HL-60/S4 treated with retinoic acid at 250 ng/mL for 4 days and 3 days (cell line): Measurements from ENCODE around the gene USP4.
"Not testable (repeated sequence)": the region's sequence is repeated elsewhere in the genome, so short reads cannot be mapped to it uniquely, and the experiment has no call there.

Experiments
- in situ Hi-C: fragments of 300-500 bp; cut with MboI; formaldehyde crosslinking; loops from 2 replicates; pipeline ENCODE4 v1.7.0; 2022; ENCODE audit warnings: low sequenced_read_pairs

The USP4 gene, protein sequence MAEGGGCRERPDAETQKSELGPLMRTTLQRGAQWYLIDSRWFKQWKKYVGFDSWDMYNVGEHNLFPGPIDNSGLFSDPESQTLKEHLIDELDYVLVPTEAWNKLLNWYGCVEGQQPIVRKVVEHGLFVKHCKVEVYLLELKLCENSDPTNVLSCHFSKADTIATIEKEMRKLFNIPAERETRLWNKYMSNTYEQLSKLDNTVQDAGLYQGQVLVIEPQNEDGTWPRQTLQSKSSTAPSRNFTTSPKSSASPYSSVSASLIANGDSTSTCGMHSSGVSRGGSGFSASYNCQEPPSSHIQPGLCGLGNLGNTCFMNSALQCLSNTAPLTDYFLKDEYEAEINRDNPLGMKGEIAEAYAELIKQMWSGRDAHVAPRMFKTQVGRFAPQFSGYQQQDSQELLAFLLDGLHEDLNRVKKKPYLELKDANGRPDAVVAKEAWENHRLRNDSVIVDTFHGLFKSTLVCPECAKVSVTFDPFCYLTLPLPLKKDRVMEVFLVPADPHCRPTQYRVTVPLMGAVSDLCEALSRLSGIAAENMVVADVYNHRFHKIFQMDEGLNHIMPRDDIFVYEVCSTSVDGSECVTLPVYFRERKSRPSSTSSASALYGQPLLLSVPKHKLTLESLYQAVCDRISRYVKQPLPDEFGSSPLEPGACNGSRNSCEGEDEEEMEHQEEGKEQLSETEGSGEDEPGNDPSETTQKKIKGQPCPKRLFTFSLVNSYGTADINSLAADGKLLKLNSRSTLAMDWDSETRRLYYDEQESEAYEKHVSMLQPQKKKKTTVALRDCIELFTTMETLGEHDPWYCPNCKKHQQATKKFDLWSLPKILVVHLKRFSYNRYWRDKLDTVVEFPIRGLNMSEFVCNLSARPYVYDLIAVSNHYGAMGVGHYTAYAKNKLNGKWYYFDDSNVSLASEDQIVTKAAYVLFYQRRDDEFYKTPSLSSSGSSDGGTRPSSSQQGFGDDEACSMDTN

GRCh38 chr3:49339941-49340800 lies at the start of gene USP4:
Gene USP4 (minus strand): TSS chr3:49340053. CDS start chr3:49340024, 29 bp downstream.
- in situ Hi-C loops: loop anchor here (10.0 kb wide), 1 partner anchor 85 kb away; the partner anchor contains the start of genes AMT and NICN1

GRCh38 chr3:49389297-49389696 lies 49.4 kb upstream of the USP4 start:
- in situ Hi-C loops: no loop called here

GRCh38 chr3:49388289-49388820 lies 48.5 kb upstream of the USP4 start:
- in situ Hi-C loops: no loop called here

DNA sequence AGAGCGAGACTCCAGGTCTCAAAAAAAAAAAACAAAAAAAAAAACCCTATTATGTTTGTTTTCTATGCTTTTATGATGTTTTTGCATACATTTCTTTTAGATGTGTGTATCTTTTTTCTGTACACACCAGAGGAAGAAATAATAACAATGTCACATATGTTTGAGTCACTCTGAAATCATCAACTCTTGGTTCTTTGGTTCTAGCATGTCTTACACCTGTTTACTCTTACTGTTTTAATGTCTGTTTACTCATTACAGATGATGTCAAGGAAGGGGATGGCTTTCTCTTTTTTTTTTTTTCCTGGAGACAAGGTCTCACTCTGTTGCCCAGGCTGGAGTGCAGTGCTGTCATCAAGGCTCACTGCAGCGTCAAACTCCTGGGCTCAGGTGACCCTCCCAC lies 47.9 kb upstream of the USP4 start:
- in situ Hi-C loops: no loop called here

DNA sequence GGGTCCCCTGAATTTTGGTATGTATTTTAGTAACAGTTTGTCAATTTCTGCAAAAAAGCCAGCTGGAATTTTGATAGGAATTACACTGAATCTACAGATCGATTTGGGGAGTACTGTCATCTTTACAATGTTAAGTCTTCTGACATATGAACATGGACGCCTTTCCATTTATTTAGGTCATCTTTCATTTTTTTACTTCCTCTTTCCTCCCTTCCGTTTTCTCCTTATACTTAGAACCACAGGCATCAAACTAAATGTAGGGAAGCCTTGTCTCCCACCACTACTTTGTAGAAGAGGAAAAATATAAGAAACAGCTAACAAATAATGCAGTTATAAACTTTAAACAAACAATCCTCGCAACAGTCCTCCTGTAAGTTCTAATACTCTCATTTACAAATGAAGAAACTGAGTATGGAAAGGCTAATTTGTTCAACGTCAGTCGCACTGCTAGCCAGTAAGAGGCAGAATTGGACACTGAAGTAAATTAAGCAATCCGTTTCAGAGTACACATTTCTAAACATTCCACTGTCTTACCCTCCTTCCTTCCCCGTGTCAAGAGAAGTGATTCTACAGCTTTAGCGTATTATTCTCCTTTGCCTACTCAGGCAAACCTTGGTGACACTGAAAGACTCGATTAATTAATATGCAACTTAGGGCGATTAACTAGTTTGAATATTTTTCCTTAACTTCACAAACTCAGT lies 46.4 kb upstream of the USP4 start:
- in situ Hi-C loops: no loop called here

DNA sequence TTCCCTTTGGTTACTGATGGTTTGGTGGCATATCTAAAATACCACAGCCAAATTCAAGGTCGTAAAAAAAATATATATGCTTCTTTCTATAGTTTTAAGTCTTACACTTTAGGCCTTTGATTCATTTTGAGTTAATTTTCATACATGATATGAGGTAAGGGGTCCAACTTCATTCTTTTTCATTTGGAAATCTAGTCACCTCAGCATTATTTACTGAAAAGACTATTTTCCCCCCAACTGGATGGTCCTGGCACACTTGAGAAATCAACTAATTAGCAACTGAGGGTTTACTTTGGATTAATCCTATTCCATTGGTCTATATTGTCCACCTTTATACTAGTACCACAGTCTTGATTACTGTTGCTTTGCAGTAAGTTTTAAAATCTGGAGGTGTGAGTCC lies 45.8 kb upstream of the USP4 start:
- in situ Hi-C loops: no loop called here

GRCh38 chr3:49383387-49383786 lies 43.5 kb upstream of the USP4 start:
- in situ Hi-C loops: no loop called here

DNA sequence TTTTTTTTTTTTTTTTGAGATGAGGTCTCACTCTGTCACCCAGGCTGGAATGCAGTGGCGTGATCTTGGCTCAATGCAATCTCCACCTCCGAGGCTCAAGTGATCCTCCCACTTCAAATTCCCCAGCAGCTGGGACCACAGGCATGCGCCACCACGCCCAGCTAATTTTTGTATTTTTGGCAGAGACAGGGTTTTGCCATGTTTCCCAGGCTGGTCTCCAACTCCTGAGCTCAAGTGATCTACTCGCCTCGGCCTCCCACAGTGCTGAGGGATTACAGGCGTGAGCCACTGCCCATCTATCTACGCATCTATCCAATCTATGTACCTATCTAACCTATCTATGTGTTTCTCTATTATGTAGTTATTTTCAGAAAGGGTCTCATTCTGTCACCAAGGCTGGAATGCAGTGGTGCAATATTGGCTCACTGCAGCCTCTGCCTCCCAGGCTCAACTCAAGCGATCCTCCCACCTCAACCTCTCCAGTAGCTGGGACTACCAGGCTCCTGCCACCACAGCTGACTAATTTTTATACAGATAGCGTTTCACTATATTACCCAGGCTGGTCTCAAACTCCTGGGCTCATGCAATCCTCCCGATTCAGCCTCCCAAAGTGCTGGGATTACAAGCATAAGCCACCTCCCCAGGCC lies 38.5 kb upstream of the USP4 start:
- in situ Hi-C loops: no loop called here

GRCh38 chr3:49377483-49377882 lies 37.6 kb upstream of the USP4 start:
- in situ Hi-C loops: no loop called here

- in situ Hi-C loops: no loop called here
These were observed 32.1 kb upstream of the USP4 start for GRCh38 chr3:49371946-49372345.

DNA sequence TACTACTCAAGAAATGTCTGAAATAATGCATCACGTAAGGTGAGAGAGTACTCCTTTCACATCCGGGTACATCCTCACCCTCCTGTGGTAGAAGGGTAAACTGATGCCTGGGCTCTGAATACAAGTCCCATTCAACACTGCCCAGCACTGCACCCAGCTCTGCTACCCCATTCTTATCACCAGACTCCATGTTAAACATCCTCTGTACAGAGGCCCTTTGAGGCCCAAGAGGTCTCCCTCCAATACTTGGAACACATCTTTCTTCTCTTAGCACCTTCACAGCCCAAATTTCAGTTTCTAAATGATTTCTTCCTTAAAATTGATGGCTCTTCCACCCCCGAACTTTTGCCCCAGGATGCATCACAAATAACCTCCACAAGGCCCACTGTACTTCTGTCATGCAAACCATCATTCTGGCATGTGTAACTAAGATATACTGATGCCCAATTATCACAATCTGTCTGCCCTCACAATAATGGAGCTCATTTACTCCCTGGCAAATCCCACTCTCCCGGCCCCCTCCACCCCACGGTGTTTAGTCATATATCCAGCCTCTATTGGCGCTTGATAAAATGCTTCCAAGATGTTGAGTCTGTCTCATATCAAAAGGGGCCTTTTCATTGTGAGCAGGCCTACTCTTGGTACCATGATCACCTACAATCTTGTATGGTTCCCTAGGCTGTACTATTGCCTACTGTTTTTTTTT lies 30.9 kb upstream of the USP4 start:
- in situ Hi-C loops: no loop called here

DNA sequence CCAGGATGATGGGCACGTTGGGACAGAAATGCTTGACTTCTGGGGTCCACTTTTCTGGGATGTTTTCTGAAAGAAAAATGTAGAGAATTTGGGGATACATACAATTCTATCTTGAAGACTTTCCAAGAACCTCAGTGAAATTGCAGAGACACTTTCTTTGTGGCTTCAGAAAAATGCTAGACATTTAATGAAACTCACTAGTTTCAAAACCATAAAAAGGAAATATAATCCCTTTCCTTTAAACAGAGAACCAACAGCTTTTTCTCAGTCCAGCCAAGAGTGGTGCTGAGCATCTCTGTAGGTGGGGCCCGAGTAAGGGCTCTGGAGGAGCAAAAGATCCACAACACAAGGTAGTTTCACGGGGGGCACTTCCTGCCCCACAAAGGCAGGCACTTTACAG lies 22.7 kb upstream of the USP4 start:
- in situ Hi-C loops: no loop called here

GRCh38 chr3:49359623-49360022 lies 19.8 kb upstream of the USP4 start:
- in situ Hi-C loops: no loop called here

- in situ Hi-C loops: no loop called here
These were observed 19.0 kb upstream of the USP4 start for GRCh38 chr3:49358884-49359225.

DNA sequence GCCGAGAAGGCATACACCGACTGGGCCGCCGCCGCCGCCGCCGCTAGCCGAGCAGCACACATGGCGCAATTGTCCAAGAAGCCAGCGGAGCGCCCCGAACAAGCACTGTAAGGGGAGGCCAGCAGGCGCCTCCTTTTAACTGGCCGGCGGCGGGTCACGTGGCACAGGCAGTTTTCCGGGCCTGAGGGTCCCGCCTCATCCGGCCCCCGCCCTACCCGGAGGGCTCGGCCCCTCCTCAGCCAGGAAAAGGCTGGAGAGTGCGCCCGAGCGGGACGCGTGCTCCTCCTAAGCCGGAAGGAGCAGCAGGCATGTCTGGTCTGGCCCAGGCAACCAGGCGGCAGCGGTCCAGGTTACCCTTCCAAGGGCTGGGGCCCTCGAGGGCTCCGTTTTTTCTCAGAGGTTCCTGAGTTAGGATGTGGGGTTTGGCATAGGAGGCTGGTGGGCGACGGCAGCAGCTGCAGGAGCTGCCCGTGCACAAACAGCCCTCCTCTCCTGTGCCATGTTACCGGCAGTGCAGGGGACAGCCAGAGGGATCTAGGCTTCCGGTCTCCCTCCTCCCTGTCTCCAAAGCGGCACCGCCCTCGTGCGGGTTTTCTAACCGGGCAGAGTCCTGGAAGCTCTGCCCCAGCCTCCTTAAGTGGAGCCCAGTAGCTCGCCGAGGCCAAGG lies 18.5 kb upstream of the USP4 start, which contains the start of gene GPX1:
Gene GPX1 (minus strand): TSS at position 137 of the 667 bp plus-strand sequence. CDS start 75 bp downstream, at position 62.
- in situ Hi-C loops: no loop called here

GRCh38 chr3:49357443-49358216 lies 17.8 kb upstream of the USP4 start:
- in situ Hi-C loops: not testable (repeated sequence)

GRCh38 chr3:49357095-49357442 lies 17.2 kb upstream of the USP4 start:
- in situ Hi-C loops: not testable (repeated sequence)
